Ishikawa (cell line): ENCODE measurements around the gene TBX15.

ENCODE experiments used
- CEBPB ChIP-seq: IDR thresholded peaks from 2 replicates; pipeline ENCODE4 v1.6.1; 2012
- CREB1 ChIP-seq: IDR thresholded peaks from 2 replicates; pipeline ENCODE4 v1.6.1; 2012; ENCODE audit warnings: low read depth
- EGR1 ChIP-seq: IDR thresholded peaks from 2 replicates; pipeline ENCODE4 v1.6.1; 2012
- EP300 ChIP-seq: IDR thresholded peaks from 2 replicates; pipeline ENCODE4 v1.6.1; 2012; ENCODE audit warnings: borderline replicate concordance
- FOXM1 ChIP-seq: IDR thresholded peaks from 2 replicates; pipeline ENCODE4 v1.6.1; 2012; ENCODE audit warnings: low read depth, borderline replicate concordance
- MAX ChIP-seq: IDR thresholded peaks from 2 replicates; pipeline ENCODE4 v1.6.1; 2012
- RAD21 ChIP-seq: IDR thresholded peaks from 2 replicates; pipeline ENCODE4 v1.6.1; 2012; ENCODE audit warnings: low read depth
- REST ChIP-seq: IDR thresholded peaks from 2 replicates; pipeline ENCODE4 v1.6.1; 2012; ENCODE audit warnings: low read depth, mild to moderate bottlenecking
- TAF1 ChIP-seq: IDR thresholded peaks from 2 replicates; pipeline ENCODE4 v1.6.1; 2012; ENCODE audit warnings: low read depth, mild to moderate bottlenecking
- TEAD4 ChIP-seq: IDR thresholded peaks from 2 replicates; pipeline ENCODE4 v1.6.1; 2012
- USF1 ChIP-seq: IDR thresholded peaks from 2 replicates; pipeline ENCODE4 v1.6.1; 2012
- YY1 ChIP-seq: IDR thresholded peaks from 2 replicates; pipeline ENCODE4 v1.6.1; 2012; ENCODE audit warnings: low read depth
- ZBTB7A ChIP-seq: IDR thresholded peaks from 2 replicates; pipeline ENCODE4 v1.6.1; 2012; ENCODE audit warnings: low read depth

GRCh38 chr1:118842452-118843201 lies 145.5 kb downstream of the TBX15 start:
- TF ChIP-seq MAX (no peak), EGR1 (peak; percentile 64), USF1 (no peak), TAF1 (no peak), EP300 (no peak), CEBPB (no peak), REST (peak; percentile 57), CREB1 (no peak), YY1 (no peak), RAD21 (no peak), FOXM1 (no peak), TEAD4 (no peak), ZBTB7A (no peak)
